Tibial artery (tissue), 4 donors: Measurements from ENCODE around the gene KCNIP3.

Source experiments
- DNase-seq, 2 donors: peaks; one replicate each; pipeline ENCODE4 v3.0.0-alpha.2; 2019
- H3K27ac ChIP-seq, 2 donors: fragments of 200-600 bp; sonication (generic) in 1 of 2; 1 replicate in 1 of 2; 2 replicates in 1 of 2; pipeline ENCODE4 v1.5.1; 2018 to 2019; ENCODE audit warnings: mild to moderate bottlenecking in 1 of 2
- H3K27me3 ChIP-seq, 2 donors: fragments of 200-600 bp; sonication (generic) in 1 of 2; one replicate each; pipeline versions ENCODE4 v1.5.1 to v1.6.0; 2016 to 2019
- H3K36me3 ChIP-seq, 3 donors: fragments of 200-600 bp; sonication (generic) in 2 of 3; one replicate each; pipeline ENCODE4 v1.5.1; 2016 to 2019; ENCODE audit warnings: mild to moderate bottlenecking in 2 of 3
- H3K4me1 ChIP-seq, 4 donors: fragments of 200-600 bp; sonication (generic) in 2 of 4; 1 replicate in 3 of 4; 2 replicates in 1 of 4; pipeline ENCODE4 v1.5.1; 2016 to 2019
- H3K4me3 ChIP-seq, 2 donors: fragments of 200-600 bp; sonication (generic) in 1 of 2; 1 replicate in 1 of 2; 2 replicates in 1 of 2; pipeline ENCODE4 v1.5.1; 2018 to 2019; ENCODE audit warnings: mild to moderate bottlenecking in 2 of 2
- H3K9me3 ChIP-seq, 3 donors: fragments of 200-600 bp; sonication (generic) in 1 of 3; one replicate each; pipeline ENCODE4 v1.5.1; 2016 to 2019
- intact Hi-C: fragments of 100-400 bp; cut with DNase I; formaldehyde crosslinking; loops from one replicate; pipeline ENCODE4 v1.15.0; 2023; ENCODE audit warnings: low total_unique reads
- TF ChIP-seq, protein P1 (sequence below), 2 experiments: fragments of 200-600 bp in 1 of 2; fragments of 450-650 bp in 1 of 2; IDR thresholded peaks; one replicate each; pipeline ENCODE4 v1.5.1; 2017 to 2019; ENCODE audit warnings: antibody characterized with exemption in 2 of 2, mild to moderate bottlenecking in 1 of 2, moderate library complexity in 1 of 2

The KCNIP3 gene

DNA sequence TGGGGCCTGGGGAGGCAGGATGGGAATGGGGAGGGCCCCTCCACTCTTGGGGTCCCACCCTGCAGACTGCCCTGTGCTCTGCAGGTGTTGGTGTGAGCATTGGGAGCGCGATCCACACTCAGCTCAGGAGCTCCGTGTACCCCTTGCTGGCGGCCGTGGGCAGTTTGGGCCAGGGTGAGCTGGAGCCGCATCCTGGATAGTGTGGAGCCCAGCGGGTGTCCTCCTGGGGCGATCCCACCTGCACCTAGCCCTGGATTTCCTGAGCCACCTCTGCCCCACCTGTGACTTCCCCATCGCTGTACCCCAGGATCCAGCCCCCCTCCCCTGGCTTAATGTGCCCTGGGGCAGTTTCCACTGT lies 20.3 kb upstream of the KCNIP3 start:
- DNase-seq: peak in 1 of 2 donors; percentile 37
- intact Hi-C loops: no loop called here
- peaks cover 0 to 18% (median 0%) of the 10 kb centered on the region in 4 donors for H3K4me1 ChIP-seq
- peaks cover 0 to 5% (median 0%) of the 10 kb centered on the region in 3 donors for H3K36me3 ChIP-seq
- H3K27me3 ChIP-seq: no peaks in the 10 kb centered on the region
- H3K27ac ChIP-seq: no peak overlapping the region
- no peak overlapping the region for H3K4me3 ChIP-seq
- TF ChIP-seq, protein P1, sequence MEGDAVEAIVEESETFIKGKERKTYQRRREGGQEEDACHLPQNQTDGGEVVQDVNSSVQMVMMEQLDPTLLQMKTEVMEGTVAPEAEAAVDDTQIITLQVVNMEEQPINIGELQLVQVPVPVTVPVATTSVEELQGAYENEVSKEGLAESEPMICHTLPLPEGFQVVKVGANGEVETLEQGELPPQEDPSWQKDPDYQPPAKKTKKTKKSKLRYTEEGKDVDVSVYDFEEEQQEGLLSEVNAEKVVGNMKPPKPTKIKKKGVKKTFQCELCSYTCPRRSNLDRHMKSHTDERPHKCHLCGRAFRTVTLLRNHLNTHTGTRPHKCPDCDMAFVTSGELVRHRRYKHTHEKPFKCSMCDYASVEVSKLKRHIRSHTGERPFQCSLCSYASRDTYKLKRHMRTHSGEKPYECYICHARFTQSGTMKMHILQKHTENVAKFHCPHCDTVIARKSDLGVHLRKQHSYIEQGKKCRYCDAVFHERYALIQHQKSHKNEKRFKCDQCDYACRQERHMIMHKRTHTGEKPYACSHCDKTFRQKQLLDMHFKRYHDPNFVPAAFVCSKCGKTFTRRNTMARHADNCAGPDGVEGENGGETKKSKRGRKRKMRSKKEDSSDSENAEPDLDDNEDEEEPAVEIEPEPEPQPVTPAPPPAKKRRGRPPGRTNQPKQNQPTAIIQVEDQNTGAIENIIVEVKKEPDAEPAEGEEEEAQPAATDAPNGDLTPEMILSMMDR (IDR thresholded peaks at IDR 0.05): no peak
- H3K9me3 ChIP-seq: no peaks in the 10 kb centered on the region

DNA sequence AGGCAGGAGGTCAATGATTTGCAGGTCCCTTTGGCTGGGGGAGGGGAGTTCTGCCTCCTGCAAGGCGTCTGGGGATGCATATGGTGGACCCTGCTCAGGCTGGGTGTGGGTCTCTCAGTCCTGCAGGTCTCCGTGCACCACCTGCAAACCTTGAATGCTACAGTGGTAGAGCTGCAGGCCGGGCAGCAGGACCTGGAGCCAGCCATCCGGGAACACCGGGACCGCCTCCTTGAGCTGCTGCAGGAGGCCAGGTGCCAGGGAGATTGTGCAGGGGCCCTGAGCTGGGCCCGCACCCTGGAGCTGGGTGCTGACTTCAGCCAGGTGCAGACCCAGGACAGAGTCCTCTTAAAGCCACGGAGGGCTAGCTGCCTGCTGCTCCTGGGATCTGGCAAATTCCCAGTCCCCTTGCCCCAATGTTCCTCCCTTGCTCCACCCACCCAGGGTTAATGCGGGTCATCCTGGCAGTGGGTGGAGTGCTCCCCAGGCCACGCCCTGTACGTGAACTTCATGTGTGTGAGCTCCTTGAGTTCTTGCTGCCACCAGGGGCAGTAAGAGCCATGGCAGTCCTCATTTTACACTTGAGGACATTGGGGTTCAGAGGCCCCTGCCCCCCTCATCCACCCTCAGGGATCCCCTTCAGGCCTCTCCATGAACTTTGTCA lies 19.8 kb upstream of the KCNIP3 start:
- H3K9me3 ChIP-seq: no peaks in the 10 kb centered on the region
- DNase-seq: peak in 1 of 2 donors; percentile 49
- no peak overlapping the region for H3K27ac ChIP-seq
- TF ChIP-seq, protein P1 (IDR thresholded peaks at IDR 0.05): no peak
- intact Hi-C loops: no loop called here
- no peaks in the 10 kb centered on the region for H3K27me3 ChIP-seq
- H3K36me3 ChIP-seq: peaks cover 0 to 10% (median 0%) of the 10 kb centered on the region in 3 donors
- no peak overlapping the region for H3K4me3 ChIP-seq
- peaks cover 0 to 18% (median 0%) of the 10 kb centered on the region in 4 donors for H3K4me1 ChIP-seq

DNA sequence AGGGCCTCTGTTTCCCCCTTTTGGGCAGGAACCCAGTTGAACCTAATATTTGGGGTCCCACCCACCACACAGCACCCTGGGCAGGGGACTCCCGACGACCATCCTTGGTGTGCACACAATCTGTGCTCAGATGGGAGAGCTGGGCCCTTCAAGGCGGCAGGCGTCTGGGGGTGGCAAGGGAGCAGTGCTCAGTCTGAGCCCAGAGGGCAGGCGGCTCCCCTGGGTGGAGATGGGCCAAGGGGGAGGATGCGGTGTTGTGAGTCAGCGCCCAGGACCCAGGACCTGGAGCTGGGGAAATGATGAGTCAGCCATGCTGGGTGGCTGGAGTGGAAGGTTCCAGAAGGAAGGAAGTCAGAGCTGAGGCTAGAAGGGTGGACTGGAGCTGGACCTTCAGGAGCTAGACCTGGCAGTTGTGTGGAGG lies 19.1 kb upstream of the KCNIP3 start:
- H3K4me1 ChIP-seq: peaks cover 0 to 18% (median 0%) of the 10 kb centered on the region in 4 donors
- no peaks in the 10 kb centered on the region for H3K27me3 ChIP-seq
- no peak for DNase-seq
- TF ChIP-seq, protein P1 (IDR thresholded peaks at IDR 0.05): no peak
- intact Hi-C loops: no loop called here
- H3K4me3 ChIP-seq: no peak overlapping the region
- H3K36me3 ChIP-seq: peaks cover 0 to 11% (median 0%) of the 10 kb centered on the region in 3 donors
- no peaks in the 10 kb centered on the region for H3K9me3 ChIP-seq
- H3K27ac ChIP-seq: no peak overlapping the region

DNA sequence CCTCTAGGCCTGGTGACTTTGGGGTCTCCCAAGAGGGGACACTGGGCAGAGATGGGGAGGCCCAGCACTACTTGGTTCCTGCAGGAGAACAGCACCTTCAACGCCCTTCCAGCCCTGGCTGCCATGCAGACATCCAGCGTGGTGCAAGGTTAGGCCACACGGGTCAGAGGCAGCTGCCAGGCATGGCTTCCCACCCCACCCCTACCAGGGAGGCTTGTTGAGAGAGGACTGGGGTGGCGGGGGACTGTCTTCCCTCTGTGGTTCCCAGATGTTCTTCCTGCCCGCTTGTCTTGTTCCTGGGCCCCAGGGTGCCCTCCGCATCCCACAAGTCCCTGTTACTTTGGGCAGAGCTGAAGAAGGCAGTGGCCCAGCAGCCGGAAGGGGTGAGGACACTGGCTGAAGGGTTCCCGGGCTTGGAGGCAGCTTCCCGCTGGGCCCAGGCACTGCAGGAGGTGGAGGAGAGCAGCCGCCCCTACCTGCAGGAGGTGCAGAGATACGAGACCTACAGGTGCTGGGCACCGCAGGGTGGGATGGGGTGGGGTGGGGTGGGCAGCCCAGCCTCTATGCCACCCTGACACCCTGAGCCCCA lies 18.4 kb upstream of the KCNIP3 start:
- no peaks in the 10 kb centered on the region for H3K27me3 ChIP-seq
- no peak for DNase-seq
- intact Hi-C loops: no loop called here
- TF ChIP-seq, protein P1 (IDR thresholded peaks at IDR 0.05): no peak
- no peak overlapping the region for H3K4me3 ChIP-seq
- H3K36me3 ChIP-seq: peaks cover 0 to 11% (median 0%) of the 10 kb centered on the region in 3 donors
- H3K4me1 ChIP-seq: peaks cover 0 to 18% (median 0%) of the 10 kb centered on the region in 4 donors
- no peak overlapping the region for H3K27ac ChIP-seq
- no peaks in the 10 kb centered on the region for H3K9me3 ChIP-seq

DNA sequence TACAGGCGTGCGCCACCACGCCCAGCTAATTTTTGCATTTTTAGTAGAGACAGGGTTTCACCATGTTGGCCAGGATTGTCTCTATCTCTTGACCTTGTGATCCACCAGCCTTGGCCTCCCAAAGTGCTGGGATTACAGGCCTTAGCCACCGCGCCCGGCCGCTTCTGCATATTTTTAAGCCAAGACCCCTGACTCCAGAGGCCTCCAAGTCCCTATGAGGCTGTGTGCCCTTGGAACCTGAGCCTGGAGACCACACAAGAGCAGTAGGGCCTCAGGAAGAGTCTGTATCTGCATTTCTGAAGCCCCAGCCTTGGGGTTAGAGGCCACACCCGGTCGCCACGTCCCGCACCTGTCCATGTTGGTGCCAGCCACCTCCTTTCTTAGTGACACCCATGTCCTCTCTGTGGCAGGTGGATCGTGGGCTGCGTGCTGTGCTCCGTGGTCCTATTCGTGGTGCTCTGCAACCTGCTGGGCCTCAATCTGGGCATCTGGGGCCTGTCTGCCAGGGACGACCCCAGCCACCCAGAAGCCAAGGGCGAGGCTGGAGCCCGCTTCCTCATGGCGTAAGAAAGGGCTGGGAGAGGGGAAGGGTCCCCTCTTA lies 17.6 kb upstream of the KCNIP3 start:
- intact Hi-C loops: no loop called here
- no peak overlapping the region for H3K27ac ChIP-seq
- H3K36me3 ChIP-seq: peaks cover 0 to 11% (median 0%) of the 10 kb centered on the region in 3 donors
- H3K9me3 ChIP-seq: no peaks in the 10 kb centered on the region
- H3K27me3 ChIP-seq: no peaks in the 10 kb centered on the region
- TF ChIP-seq, protein P1 (IDR thresholded peaks at IDR 0.05): no peak
- H3K4me1 ChIP-seq: peaks cover 0 to 18% (median 0%) of the 10 kb centered on the region in 4 donors
- no peak for DNase-seq
- no peak overlapping the region for H3K4me3 ChIP-seq
